K562 (cell line): Measurements from ENCODE around the gene TIAL1. TPM values are rescaled to one million over a fixed set of nuclear protein-coding genes. Genes with fewer than 3 reads are reported as not detected.

Experiments
- ATAC-seq: fragments of 200-7000 bp; cut with Tn5 transposase; 3 replicates; pipeline ENCODE4 v1.9.1; 2020; ENCODE audit warnings: moderate library complexity
- BruUV-seq: library from RNA; stranded (reverse); fragments of 400-500 nt; replicated peaks from 2 replicates; lab custom pipeline; 2021; lab: Mats Ljungman, UMichigan
- CTCF ChIA-PET: fragments of 300-600 bp; formaldehyde crosslinking; extraction: SDS; loops from one replicate; lab custom pipeline; 2021; ENCODE audit warnings: low intra/inter-chr PET ratio; lab: Yijun Ruan, JAX
- POLR2A ChIA-PET: fragments of 300-600, 350-650 bp; sonication (Branson Sonifier 250); formaldehyde crosslinking; extraction: SDS; loops from one replicate; lab custom pipeline; 2021; ENCODE audit warnings: antibody characterized with exemption, inconsistent platforms; lab: Yijun Ruan, JAX
- DNase-seq, 4 experiments: peaks; one replicate each; pipeline versions ENCODE4 v3.0.0 to v3.0.0-alpha.2; 2011 to 2018; ENCODE audit warnings: low spot score in 3 of 4, mixed read lengths in 3 of 4; ENCODE audit errors: extremely low read depth in 1 of 4
- FAIRE-seq: peaks from 2 replicates; lab custom pipeline; 2011; peaks lifted over from hg19 to GRCh38; lab: Jason Lieb, UNC
- H2AFZ ChIP-seq: 2 replicates; pipeline ENCODE4 v1.6.0; 2011; ENCODE audit warnings: low read depth, low read length, control low read depth, inconsistent platforms
- H3K27ac ChIP-seq: fragments of 200-600 bp; 3 replicates; pipeline ENCODE4 v1.8.0; 2011; ENCODE audit warnings: low read depth, mild to moderate bottlenecking, control low read depth, inconsistent platforms, low read length, moderate library complexity, mixed read lengths; ENCODE audit errors: extremely low read depth
- H3K27me3 ChIP-seq, 2 experiments: fragments of 300-600 bp in 1 of 2; 2 replicates in 1 of 2; 3 replicates in 1 of 2; pipeline versions ENCODE4 v1.6.0 to v1.8.0; 2011; ENCODE audit warnings: inconsistent platforms in 2 of 2, low read length in 2 of 2, mild to moderate bottlenecking in 1 of 2, mixed read lengths in 1 of 2, moderate library complexity in 1 of 2; ENCODE audit not compliant: control insufficient read depth in 2 of 2, insufficient read depth in 2 of 2
- H3K36me3 ChIP-seq: fragments of 300-600 bp; 3 replicates; pipeline ENCODE4 v1.8.0; 2011; ENCODE audit warnings: mild to moderate bottlenecking, low read length, inconsistent platforms; ENCODE audit not compliant: control insufficient read depth, insufficient read depth
- H3K4me1 ChIP-seq, 2 experiments: fragments of 200-600 bp in 1 of 2; replicated peaks in 1 of 2; 2 replicates in 1 of 2; 3 replicates in 1 of 2; pipeline versions ENCODE4 v1.5.1 to v1.8.0; 2011; ENCODE audit warnings: inconsistent platforms in 2 of 2, low read length in 2 of 2, mild to moderate bottlenecking in 1 of 2, mixed read lengths in 1 of 2, moderate library complexity in 1 of 2; ENCODE audit not compliant: control insufficient read depth in 2 of 2, insufficient read depth in 2 of 2
- H3K4me2 ChIP-seq: 2 replicates; pipeline ENCODE4 v1.6.1; 2011; ENCODE audit warnings: low read length, control low read depth, inconsistent platforms, mixed read lengths; ENCODE audit not compliant: insufficient read depth
- H3K4me3 ChIP-seq: fragments of 200-600 bp; sonication (generic), shearing (Covaris generic); 2 replicates; pipeline ENCODE4 v1.5.1; 2016; ENCODE audit warnings: control low read depth, inconsistent platforms
- H3K79me2 ChIP-seq: fragments of 200-600 bp; 3 replicates; pipeline ENCODE4 v1.8.0; 2011; ENCODE audit warnings: low read length, inconsistent platforms; ENCODE audit not compliant: control insufficient read depth, insufficient read depth
- H3K9ac ChIP-seq, 2 experiments: 2 replicates each; pipeline versions ENCODE4 v1.6.0 to v1.6.1; 2011; ENCODE audit warnings: low read depth in 2 of 2, low read length in 2 of 2, control low read depth in 1 of 2, inconsistent platforms in 1 of 2, mild to moderate bottlenecking in 1 of 2, mixed read lengths in 1 of 2; ENCODE audit not compliant: insufficient read depth in 1 of 2
- H3K9me1 ChIP-seq: one replicate; pipeline ENCODE4 v1.6.0; 2011; ENCODE audit warnings: inconsistent platforms, mild to moderate bottlenecking, low read length, moderate library complexity; ENCODE audit not compliant: control insufficient read depth, insufficient read depth
- H3K9me3 ChIP-seq: replicated peaks from 2 replicates; pipeline ENCODE4 v1.5.1; 2011; ENCODE audit warnings: low read depth, low read length, inconsistent platforms; ENCODE audit not compliant: control insufficient read depth, insufficient read depth
- H4K20me1 ChIP-seq: replicated peaks from 2 replicates; pipeline ENCODE4 v1.6.1; 2011; ENCODE audit warnings: low read length, inconsistent platforms, mixed read lengths; ENCODE audit not compliant: control insufficient read depth, insufficient read depth
- CREM ChIP-seq: IDR thresholded peaks from 2 replicates; pipeline ENCODE4 v1.6.1; 2014; ENCODE audit warnings: antibody characterized with exemption, low read depth
- EGR1 ChIP-seq: fragments of 450-650 bp; conservative IDR thresholded peaks from 2 replicates; pipeline ENCODE4 v1.6.1; 2017; ENCODE audit warnings: mild to moderate bottlenecking
- GABPB1 ChIP-seq: sonication (generic); formaldehyde crosslinking; IDR thresholded peaks from 2 replicates; pipeline ENCODE4 v1.8.0; 2022; ENCODE audit warnings: mild to moderate bottlenecking, missing genetic modification reagents
- HNRNPL ChIP-seq: fragments of 200-400 bp; formaldehyde crosslinking; IDR thresholded peaks from 2 replicates; pipeline ENCODE4 v1.6.1; 2017; ENCODE audit warnings: low read depth, mild to moderate bottlenecking, low read length
- KDM5B ChIP-seq: fragments of 200-600 bp; sonication (generic); IDR thresholded peaks from 2 replicates; pipeline ENCODE4 v1.6.1; 2012; ENCODE audit warnings: low read depth, mild to moderate bottlenecking, moderate library complexity, low read length, control low read depth, inconsistent platforms; ENCODE audit not compliant: insufficient replicate concordance
- MTA3 ChIP-seq: fragments of 450-650 bp; formaldehyde crosslinking; IDR thresholded peaks from 2 replicates; pipeline ENCODE4 v1.6.1; 2017; ENCODE audit warnings: mild to moderate bottlenecking, borderline replicate concordance
- NFIC ChIP-seq: fragments of 450-650 bp; IDR thresholded peaks from 2 replicates; pipeline ENCODE4 v1.6.1; 2017; ENCODE audit warnings: mild to moderate bottlenecking, inconsistent platforms
- POLR2B ChIP-seq: fragments of 450-650 bp; IDR thresholded peaks from 2 replicates; pipeline ENCODE4 v1.6.1; 2018; ENCODE audit warnings: low read depth; ENCODE audit not compliant: partially characterized antibody
- RB1 ChIP-seq: fragments of 450-650 bp; IDR thresholded peaks from 2 replicates; pipeline ENCODE4 v1.6.1; 2017; ENCODE audit warnings: low read depth, mild to moderate bottlenecking
- SMC3 ChIP-seq: conservative IDR thresholded peaks from 2 replicates; pipeline ENCODE4 v1.6.1; 2011; ENCODE audit warnings: low read depth, low read length, improper control_type of control experiment; ENCODE audit not compliant: insufficient read depth
- SP1 ChIP-seq: sonication (generic); formaldehyde crosslinking; IDR thresholded peaks from 2 replicates; pipeline ENCODE4 v1.8.1; 2022; ENCODE audit warnings: mild to moderate bottlenecking, missing genetic modification reagents
- VEZF1 ChIP-seq: fragments of 200-800 bp; sonication (Bioruptor generic); IDR thresholded peaks from 2 replicates; pipeline ENCODE4 v1.6.1; 2017; ENCODE audit warnings: missing genetic modification characterization, missing compliant biosample characterization
- ZC3H8 ChIP-seq: fragments of 450-650 bp; IDR thresholded peaks from 2 replicates; pipeline ENCODE4 v1.6.1; 2017
- ZHX1 ChIP-seq: fragments of 150-350 bp; conservative IDR thresholded peaks from 2 replicates; pipeline ENCODE4 v1.6.1; 2014; ENCODE audit warnings: low read length
- WGBS: fragments of 100-300 bp; shearing (Covaris generic); methylation state at CpG from one replicate; pipeline ENCODE4 v1.1.6; 2016; ENCODE audit warnings: low coverage, mixed read lengths; ENCODE audit not compliant: insufficient coverage; ENCODE audit errors: missing lambda C conversion rate; 5-methylcytosine and 5-hydroxymethylcytosine counted together
- in situ Hi-C: fragments of 300-500 bp; cut with MboI; formaldehyde crosslinking; loops from 4 replicates; pipeline ENCODE4 v1.15.0; 2018; ENCODE audit warnings: inconsistent platforms, mixed read lengths
- intact Hi-C: fragments of 100-400 bp; cut with micrococcal nuclease; formaldehyde crosslinking; loops from 2 replicates; pipeline ENCODE4 v1.14.2; 2022
- polyA plus RNA-seq, 8 experiments: library from polyadenylated mRNA; depleted of rRNA in 4 of 8; stranded (reverse) in 5 of 8; unstranded in 3 of 8; fragments of >200 nt; fragmentation: Nextera tagmentation in 2 of 8; fragmentation: Illumina TruSeq in 1 of 8; extraction: Ambion mirVana in 2 of 8; extraction: Trizol in 1 of 8; gene quantifications; 2 replicates each; pipeline versions ENCODE4 v1.2.1 to v1.2.3, GENCODE V29; 2011 to 2014; ENCODE audit warnings: inconsistent platforms in 1 of 8, missing spikeins in 1 of 8
- total RNA-seq, 7 experiments: library from RNA; depleted of rRNA in 6 of 7; stranded (reverse); fragments of >200 nt in 6 of 7; fragmentation: Illumina TruSeq in 2 of 7; extraction: Trizol in 2 of 7; gene quantifications; 2 replicates each; pipeline versions ENCODE4 v1.2.1 to v1.2.3, GENCODE V29; 2011 to 2021; ENCODE audit warnings: low replicate concordance in 1 of 7

Gene TIAL1
- total and polyA plus RNA-seq, 9 of the 15 experiments (the other 6 are each of a cell fraction or from before 2014, with no cell fraction given) = 22.5 to 126 (median 58.2) TPM

- 0 out of 2 replicates have a peak, but pooled peaks have one; percentile 4 for TF ChIP-seq SMC3
- no peak for TF ChIP-seq ZC3H8
- TF ChIP-seq, all 486 proteins: peak for 46
Measured at GRCh38 chr10:119542988-119543813, 53.6 kb downstream of the TIAL1 start (continued).

- H3K79me2 ChIP-seq = peaks cover 51% of the 10 kb centered on the region
- DNase-seq (peak; percentile 83 to 89 (median 86)), ATAC-seq (peak; percentile 88), FAIRE-seq (peak; percentile 40)
- POLR2A ChIA-PET = interaction anchor here (0.6 to 1.1 kb wide), 5 partner anchors 15 to 366 kb away, joined by 3 to 6 read pairs (median 4); no protein-coding TSS in a partner anchor
- intact Hi-C loops (loop anchor here (5.0 to 10.0 kb wide), 4 partner anchors 45 to 335 kb away; partner anchors contain the start of genes BAG3 and GRK5), in situ Hi-C loops (no loop called here)
- CTCF ChIA-PET = interaction anchor here (0.6 kb wide), 1 partner anchor 49 kb away, joined by 4 read pairs; no protein-coding TSS in a partner anchor
- H3K36me3 ChIP-seq = no peaks in the 10 kb centered on the region; the same call in 2 of the 3 replicates
- H3K9me1 ChIP-seq = no peaks in the 10 kb centered on the region
- H4K20me1 ChIP-seq = 0 out of 2 replicates have a peak, but pooled peaks cover 5% of the 10 kb centered on the region
- peak within 1 kb of the TSS; percentile 75 for H3K27ac ChIP-seq
- peak within 1 kb of the TSS; percentile 69 to 90 for H3K9ac ChIP-seq
- BruUV-seq = no TSS peak
- 0% methylated on average over 7 of the region's 76 CpGs for WGBS
- peak within 1 kb of the TSS; percentile 82 for H2AFZ ChIP-seq
- H3K4me3 ChIP-seq = peak within 1 kb of the TSS; percentile 70
- H3K27me3 ChIP-seq = no peaks in the 10 kb centered on the region
- H3K4me1 ChIP-seq = peaks cover 18 to 53% of the 10 kb centered on the region in 2 experiments
- H3K4me2 ChIP-seq = peak within 1 kb of the TSS; percentile 77
- H3K9me3 ChIP-seq = no peaks in the 10 kb centered on the region
- peak; percentile 66 for TF ChIP-seq KDM5B
- TF ChIP-seq GABPB1 (CRISPR knock-in tag) = peak; percentile 33; the same call in 1 of the 2 replicates
- TF ChIP-seq MTA3 = 0 out of 2 replicates have a peak, but pooled peaks have one; percentile 35
- 0 out of 2 replicates have a peak, but pooled peaks have one; percentile 30 for TF ChIP-seq CREM
- peak; percentile 94 for TF ChIP-seq HNRNPL
- TF ChIP-seq RB1 = peak; percentile 59; the same call in 1 of the 2 replicates
- 0 out of 2 replicates have a peak, but pooled peaks have one; percentile 12 for TF ChIP-seq SP1 (CRISPR knock-in tag)
- 0 out of 2 replicates have a peak, but pooled peaks have one; percentile 4 for TF ChIP-seq NFIC
- TF ChIP-seq ZHX1 = no peak
- peak; percentile 41 for TF ChIP-seq POLR2B
- TF ChIP-seq EGR1 = peak; percentile 70
- peak; percentile 61 for TF ChIP-seq VEZF1 (CRISPR knock-in tag)
Measured at GRCh38 chr10:119542357-119542987, 54.3 kb downstream of the TIAL1 start, which contains the start of gene RGS10. RGS10 (minus strand) TSS chr10:119542719; CDS start chr10:119542638, 81 bp downstream.
